ENCODE results near the gene EIF2AK2.

Gene EIF2AK2

DNA sequence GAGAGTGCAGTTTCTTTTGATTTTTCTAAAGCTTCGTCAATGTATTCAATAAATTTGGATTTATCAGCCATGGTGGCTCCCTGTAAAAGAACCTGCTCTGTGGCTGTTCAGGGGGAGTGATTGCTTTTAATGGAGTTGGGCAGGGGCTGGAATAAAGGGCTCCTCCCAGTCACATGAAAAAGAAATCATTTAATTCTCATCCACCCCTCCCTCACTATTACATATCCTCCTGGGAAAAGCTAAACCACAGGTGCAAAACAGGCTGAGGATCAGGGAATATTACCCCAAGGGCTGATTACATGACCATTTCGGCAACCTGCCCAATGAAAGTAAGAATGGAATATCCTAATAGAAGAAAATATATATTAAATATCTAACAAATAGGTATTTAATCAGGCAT lies 31.8 kb upstream of the EIF2AK2 start, which contains the start of gene SULT6B1:
SULT6B1 (minus strand) TSS at position 101 of the 400 bp plus-strand sequence; CDS start at position 71, 30 bp downstream.
- TF ChIP-seq TAF1 (IDR thresholded peaks at IDR 0.05; ENCODE audit: low read depth) = no peak
- TF ChIP-seq CEBPB (IDR thresholded peaks at IDR 0.05) = no peak
- TF ChIP-seq, protein P1, sequence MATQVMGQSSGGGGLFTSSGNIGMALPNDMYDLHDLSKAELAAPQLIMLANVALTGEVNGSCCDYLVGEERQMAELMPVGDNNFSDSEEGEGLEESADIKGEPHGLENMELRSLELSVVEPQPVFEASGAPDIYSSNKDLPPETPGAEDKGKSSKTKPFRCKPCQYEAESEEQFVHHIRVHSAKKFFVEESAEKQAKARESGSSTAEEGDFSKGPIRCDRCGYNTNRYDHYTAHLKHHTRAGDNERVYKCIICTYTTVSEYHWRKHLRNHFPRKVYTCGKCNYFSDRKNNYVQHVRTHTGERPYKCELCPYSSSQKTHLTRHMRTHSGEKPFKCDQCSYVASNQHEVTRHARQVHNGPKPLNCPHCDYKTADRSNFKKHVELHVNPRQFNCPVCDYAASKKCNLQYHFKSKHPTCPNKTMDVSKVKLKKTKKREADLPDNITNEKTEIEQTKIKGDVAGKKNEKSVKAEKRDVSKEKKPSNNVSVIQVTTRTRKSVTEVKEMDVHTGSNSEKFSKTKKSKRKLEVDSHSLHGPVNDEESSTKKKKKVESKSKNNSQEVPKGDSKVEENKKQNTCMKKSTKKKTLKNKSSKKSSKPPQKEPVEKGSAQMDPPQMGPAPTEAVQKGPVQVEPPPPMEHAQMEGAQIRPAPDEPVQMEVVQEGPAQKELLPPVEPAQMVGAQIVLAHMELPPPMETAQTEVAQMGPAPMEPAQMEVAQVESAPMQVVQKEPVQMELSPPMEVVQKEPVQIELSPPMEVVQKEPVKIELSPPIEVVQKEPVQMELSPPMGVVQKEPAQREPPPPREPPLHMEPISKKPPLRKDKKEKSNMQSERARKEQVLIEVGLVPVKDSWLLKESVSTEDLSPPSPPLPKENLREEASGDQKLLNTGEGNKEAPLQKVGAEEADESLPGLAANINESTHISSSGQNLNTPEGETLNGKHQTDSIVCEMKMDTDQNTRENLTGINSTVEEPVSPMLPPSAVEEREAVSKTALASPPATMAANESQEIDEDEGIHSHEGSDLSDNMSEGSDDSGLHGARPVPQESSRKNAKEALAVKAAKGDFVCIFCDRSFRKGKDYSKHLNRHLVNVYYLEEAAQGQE (IDR thresholded peaks at IDR 0.05; ENCODE audit: low read depth) = no peak
- no peak for TF ChIP-seq FOXM1 (IDR thresholded peaks at IDR 0.05; ENCODE audit: borderline replicate concordance, low read depth)
- TF ChIP-seq RAD21 (IDR thresholded peaks at IDR 0.05; ENCODE audit: low read depth) = no peak
- TF ChIP-seq, protein P2, sequence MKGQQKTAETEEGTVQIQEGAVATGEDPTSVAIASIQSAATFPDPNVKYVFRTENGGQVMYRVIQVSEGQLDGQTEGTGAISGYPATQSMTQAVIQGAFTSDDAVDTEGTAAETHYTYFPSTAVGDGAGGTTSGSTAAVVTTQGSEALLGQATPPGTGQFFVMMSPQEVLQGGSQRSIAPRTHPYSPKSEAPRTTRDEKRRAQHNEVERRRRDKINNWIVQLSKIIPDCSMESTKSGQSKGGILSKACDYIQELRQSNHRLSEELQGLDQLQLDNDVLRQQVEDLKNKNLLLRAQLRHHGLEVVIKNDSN (IDR thresholded peaks at IDR 0.05) = no peak

DNA sequence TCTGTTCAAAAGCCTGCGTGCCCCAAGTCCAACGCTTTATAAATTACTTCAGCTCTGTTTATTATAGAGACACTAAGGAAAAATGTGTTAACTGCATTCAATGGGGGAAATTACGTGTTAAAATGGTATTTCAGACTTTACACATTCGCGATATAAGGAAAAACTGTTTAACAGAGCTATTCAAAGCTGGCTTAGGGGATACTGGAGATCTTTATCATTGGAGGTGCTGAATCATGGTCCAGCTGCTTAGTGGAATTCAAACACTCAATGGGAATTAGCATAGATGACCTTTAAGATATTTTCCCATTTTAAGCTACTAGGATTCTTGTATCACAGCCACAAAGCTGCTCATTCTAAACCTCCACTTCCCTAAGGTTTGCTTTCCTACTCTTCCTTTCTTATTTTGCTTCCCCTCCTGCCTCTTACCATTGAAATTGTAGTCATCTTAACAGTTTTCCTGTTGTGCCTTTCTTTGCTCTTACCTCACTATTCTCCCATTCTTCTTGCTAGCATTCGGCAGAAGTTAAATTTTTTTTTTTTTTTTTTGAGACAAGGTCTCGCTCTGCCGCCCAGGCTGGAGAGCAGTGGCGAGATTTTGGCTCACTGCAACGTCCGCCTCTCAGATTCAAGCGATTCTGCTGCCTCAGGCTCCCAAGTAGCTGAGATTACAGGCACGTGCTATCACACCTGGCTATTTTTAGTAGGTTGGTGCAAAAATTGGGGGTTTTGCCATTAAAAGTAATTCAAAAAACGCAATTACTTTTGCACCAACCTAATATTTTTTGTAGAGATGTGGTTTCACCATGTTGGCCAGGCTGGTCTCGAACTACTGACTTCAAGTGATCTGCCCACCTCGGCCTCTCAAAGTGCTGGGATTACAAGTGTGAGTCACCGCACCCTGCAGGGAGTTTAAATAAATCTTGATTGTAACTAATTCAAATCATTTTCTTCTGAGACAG lies 25.2 kb upstream of the EIF2AK2 start:
- TF ChIP-seq CEBPB (IDR thresholded peaks at IDR 0.05) (no peak), RAD21 (IDR thresholded peaks at IDR 0.05; ENCODE audit: low read depth) (no peak), FOXM1 (IDR thresholded peaks at IDR 0.05; ENCODE audit: borderline replicate concordance, low read depth) (no peak), CREB1 (IDR thresholded peaks at IDR 0.05; ENCODE audit: low read depth) (no peak), TCF12 (IDR thresholded peaks at IDR 0.05; ENCODE audit: low read depth) (no peak)
- TF ChIP-seq, protein P3, sequence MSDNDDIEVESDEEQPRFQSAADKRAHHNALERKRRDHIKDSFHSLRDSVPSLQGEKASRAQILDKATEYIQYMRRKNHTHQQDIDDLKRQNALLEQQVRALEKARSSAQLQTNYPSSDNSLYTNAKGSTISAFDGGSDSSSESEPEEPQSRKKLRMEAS (IDR thresholded peaks at IDR 0.05) = no peak

DNA sequence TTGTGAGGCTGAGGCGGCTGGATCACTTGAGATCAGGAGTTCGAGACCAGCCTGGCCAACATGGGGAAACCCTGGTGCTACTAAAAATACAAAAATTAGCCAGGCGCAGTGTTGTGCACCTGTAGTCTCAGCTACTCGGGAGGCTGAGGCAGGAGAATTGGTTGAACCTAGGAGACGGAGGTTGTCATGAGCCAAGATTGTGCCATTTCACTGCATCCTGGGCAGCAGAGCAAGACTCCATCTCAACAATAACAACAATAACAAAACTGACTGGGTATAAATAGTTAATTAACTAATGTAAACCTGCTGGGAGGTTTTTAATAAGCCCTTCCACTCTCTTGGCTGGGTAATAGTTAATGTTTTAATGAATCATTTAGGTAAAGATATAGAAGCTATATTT lies 23.9 kb upstream of the EIF2AK2 start:
- TF ChIP-seq ZBTB7A (IDR thresholded peaks at IDR 0.05; ENCODE audit: low read depth) = no peak

DNA sequence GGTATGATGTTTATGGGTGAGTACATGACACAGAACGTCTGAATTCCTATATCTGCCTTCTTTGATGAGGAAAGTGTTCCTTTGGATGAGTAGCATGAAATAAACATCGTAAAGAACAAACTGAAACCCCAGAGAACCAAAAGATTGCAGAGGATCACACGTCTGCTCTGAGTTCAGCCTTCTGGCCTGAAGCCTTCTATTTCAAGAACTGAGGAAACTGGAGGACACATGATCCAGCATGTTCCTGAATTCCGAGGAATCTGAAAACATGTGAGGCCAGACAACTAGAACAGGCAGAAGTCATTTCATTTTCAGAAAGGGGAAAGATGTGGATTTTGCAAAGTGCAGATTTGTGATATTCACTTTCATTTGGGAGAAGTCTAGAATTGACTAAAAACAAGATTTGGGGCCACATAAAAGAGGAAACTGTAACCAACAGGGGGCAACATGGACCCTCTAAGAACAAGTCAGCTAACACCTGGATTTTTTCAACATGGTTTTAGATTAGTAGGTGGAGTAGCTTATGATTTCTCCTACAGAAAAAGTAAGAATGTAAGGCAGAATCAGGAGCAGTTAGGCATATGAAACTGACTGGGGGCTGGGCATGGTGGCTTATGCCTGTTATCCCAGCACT lies 23.3 kb upstream of the EIF2AK2 start:
- TF ChIP-seq, protein P3 (IDR thresholded peaks at IDR 0.05) = no peak
- TF ChIP-seq NFIC (IDR thresholded peaks at IDR 0.05) (no peak), TEAD4 (IDR thresholded peaks at IDR 0.05) (no peak), CREB1 (IDR thresholded peaks at IDR 0.05; ENCODE audit: low read depth) (no peak), YY1 (IDR thresholded peaks at IDR 0.05; ENCODE audit: low read depth) (no peak), TAF1 (IDR thresholded peaks at IDR 0.05; ENCODE audit: low read depth) (no peak), RAD21 (IDR thresholded peaks at IDR 0.05; ENCODE audit: low read depth) (no peak), EGR1 (IDR thresholded peaks at IDR 0.05) (no peak), ZBTB7A (IDR thresholded peaks at IDR 0.05; ENCODE audit: low read depth) (no peak), CEBPB (IDR thresholded peaks at IDR 0.05) (no peak), EP300 (IDR thresholded peaks at IDR 0.05; ENCODE audit: borderline replicate concordance) (no peak), TCF12 (IDR thresholded peaks at IDR 0.05; ENCODE audit: low read depth) (no peak), FOXM1 (IDR thresholded peaks at IDR 0.05; ENCODE audit: borderline replicate concordance, low read depth) (no peak)
- TF ChIP-seq, protein P2 (IDR thresholded peaks at IDR 0.05) = no peak
- TF ChIP-seq, protein P1 (IDR thresholded peaks at IDR 0.05; ENCODE audit: low read depth) = no peak

DNA sequence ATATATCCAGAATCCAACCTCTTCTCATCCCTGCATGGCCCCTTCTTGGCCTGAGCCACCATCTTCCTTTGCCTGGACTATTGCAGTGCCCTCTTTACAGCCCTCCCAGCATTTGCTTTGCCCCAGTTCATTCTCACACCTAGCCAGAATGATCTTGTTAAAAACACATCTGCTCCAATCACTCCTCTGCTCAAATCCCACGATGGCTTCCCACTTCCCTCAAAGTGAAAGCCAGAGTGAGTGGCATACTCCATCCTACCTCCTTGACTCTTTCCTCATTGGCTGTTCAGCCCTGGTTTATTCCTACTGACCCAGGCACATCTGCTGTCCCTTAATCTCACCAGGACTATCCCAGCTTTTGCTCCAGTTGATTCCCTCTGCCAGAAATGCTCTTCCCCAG lies 17.0 kb upstream of the EIF2AK2 start:
- TF ChIP-seq NFIC (IDR thresholded peaks at IDR 0.05) (no peak), TEAD4 (IDR thresholded peaks at IDR 0.05) (no peak), FOXM1 (IDR thresholded peaks at IDR 0.05; ENCODE audit: borderline replicate concordance, low read depth) (no peak), TCF12 (IDR thresholded peaks at IDR 0.05; ENCODE audit: low read depth) (no peak), YY1 (IDR thresholded peaks at IDR 0.05; ENCODE audit: low read depth) (no peak), TAF1 (IDR thresholded peaks at IDR 0.05; ENCODE audit: low read depth) (no peak), RAD21 (IDR thresholded peaks at IDR 0.05; ENCODE audit: low read depth) (no peak), EP300 (IDR thresholded peaks at IDR 0.05; ENCODE audit: borderline replicate concordance) (no peak), CEBPB (IDR thresholded peaks at IDR 0.05) (no peak)
- TF ChIP-seq, protein P1 (IDR thresholded peaks at IDR 0.05; ENCODE audit: low read depth) = no peak
- TF ChIP-seq, protein P2 (IDR thresholded peaks at IDR 0.05) = no peak
